DMS 273 (cell line): ENCODE measurements around the gene DCTN2.

Source experiments
- DNase-seq: peaks from one replicate; lab custom pipeline; 2025; ENCODE audit not compliant: unreplicated experiment; lab: John Stamatoyannopoulos, UW

Gene DCTN2

GRCh38 chr12:57491393-57492280 is 55.4 kb downstream of the DCTN2 start:
- DNase-seq, result peak; percentile 15

DNA sequence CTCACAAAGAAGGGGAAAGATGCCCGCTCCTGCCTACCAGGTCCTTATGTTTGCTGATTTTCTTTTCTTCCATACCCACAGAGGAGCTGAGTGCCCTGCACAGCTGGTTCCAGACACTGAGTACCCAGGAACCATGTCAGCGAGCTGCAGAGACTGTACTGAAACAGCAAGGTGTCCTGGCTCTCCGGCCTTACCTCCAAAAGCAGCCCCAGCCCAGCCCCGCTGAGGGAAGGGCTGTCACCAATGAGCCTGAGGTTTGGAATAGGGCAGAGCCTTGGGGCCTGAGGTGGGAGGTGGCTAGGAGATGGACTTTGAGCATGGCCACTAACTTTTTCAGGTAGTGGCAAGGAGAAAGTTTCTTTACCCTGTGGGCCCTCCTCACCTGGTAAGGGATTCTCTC is 56.9 kb downstream of the DCTN2 start:
- DNase-seq, result no peak

DNA sequence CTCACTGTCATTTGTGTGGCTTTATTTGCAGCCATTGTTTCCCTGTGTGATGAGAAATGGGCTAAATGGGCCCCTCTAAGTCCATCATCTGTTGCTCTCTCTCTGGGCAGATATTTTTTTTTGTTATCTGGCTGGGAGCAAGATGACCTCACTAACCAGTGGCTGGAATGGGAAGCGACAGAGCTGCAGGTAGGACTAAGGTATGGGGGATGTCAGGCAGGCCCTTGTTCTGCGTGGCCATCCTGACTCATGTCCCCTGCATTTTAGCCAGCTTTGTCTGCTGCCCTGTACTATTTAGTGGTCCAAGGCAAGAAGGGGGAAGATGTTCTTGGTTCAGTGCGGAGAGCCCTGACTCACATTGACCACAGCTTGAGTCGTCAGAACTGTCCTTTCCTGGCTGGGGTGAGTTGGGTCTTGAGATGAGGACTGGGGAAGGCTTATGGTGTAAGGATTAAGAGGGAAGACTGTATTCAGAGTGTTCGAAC is 57.8 kb downstream of the DCTN2 start:
- no peak for DNase-seq

GRCh38 chr12:57488402-57489156 is 58.4 kb downstream of the DCTN2 start:
- DNase-seq, result peak; percentile 83

DNA sequence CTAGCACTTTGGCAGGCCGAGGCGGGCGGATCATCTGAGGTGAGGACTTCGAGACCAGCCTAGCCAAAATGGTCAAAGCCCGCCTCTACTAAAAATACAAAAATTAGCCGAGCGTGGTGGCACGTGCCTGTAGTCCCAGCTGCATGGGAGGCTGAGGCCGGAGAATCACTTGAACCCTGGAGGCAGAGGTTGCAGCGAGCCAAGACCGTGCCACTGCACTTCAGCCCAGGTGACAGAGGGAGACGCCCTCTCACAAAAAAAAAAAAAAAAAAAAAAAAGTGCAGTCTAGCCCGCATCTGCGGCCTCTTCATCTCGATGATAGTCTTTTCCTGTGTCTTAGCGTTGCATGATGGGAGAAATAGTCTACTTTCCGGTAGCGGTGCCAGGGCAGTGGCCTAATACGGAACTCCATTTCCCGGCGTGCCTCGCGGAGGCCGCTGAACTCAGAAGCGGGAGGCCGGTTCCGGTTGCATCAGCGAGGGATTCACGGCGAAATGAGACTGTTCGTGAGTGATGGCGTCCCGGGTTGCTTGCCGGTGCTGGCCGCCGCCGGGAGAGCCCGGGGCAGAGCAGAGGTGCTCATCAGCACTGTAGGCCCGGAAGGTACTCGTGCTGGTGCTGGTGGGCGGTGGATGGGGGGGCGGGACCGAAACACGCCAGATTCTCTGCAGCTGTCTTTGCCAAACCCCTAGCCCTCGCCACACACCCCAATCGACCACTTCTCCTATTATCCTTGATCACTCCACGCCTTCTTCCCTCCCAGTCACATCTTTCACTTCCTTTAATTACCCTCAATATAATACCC is 59.2 kb downstream of the DCTN2 start, which contains the start of gene MARS1:
MARS1 (plus strand) TSS at position 472 of the 805 bp plus-strand sequence; CDS start at position 495, 23 bp downstream.
- peak; percentile 97 for DNase-seq

- DNase-seq, result no peak
These were observed 59.9 kb downstream of the DCTN2 start for GRCh38 chr12:57487055-57487596.

- DNase-seq, result no peak
These were observed 61.3 kb downstream of the DCTN2 start for GRCh38 chr12:57485695-57486094.

DNA sequence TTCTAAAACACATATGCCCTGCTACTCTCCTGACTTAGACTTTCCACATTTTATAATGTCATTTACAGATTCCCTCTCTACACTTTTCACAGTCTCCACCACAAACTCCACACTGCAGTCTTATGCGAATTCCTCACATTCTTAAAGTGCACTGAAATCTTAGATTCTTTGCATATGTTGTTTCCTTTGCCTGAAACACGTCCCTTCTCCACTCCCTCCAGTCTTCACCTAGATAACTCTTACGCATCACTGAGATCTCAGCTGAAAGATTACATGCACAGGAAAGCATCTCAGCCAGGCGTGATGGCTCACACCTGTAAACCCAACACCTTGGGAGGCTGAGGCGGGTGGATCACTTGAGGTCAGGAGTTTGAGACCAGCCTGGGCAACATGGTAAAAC is 63.5 kb downstream of the DCTN2 start:
- DNase-seq, result no peak

- DNase-seq, result no peak
These were observed 65.3 kb downstream of the DCTN2 start for GRCh38 chr12:57481671-57482070.
